NCI-H1436 treated with DMSO at 0.1 percent for 48 hours (cell line): ENCODE data around the gene C1QL2.

Experiments used
- DNase-seq: peaks from one replicate; lab custom pipeline; 2025; lab: John Stamatoyannopoulos, UW

Gene C1QL2

GRCh38 chr2:119179202-119179601 is 20.7 kb upstream of the C1QL2 start:
- no peak for DNase-seq

- DNase-seq = no peak
Measured at GRCh38 chr2:119178776-119179175, 20.2 kb upstream of the C1QL2 start.

- DNase-seq = no peak
Measured at GRCh38 chr2:119177838-119178190, 19.3 kb upstream of the C1QL2 start.

GRCh38 chr2:119177171-119177837 is 18.8 kb upstream of the C1QL2 start:
- DNase-seq = no peak

GRCh38 chr2:119175517-119175916 is 17.0 kb upstream of the C1QL2 start:
- DNase-seq = no peak

- no peak for DNase-seq
Measured at GRCh38 chr2:119174993-119175347, 16.4 kb upstream of the C1QL2 start.

- DNase-seq = no peak
Measured at GRCh38 chr2:119174216-119174992, 15.9 kb upstream of the C1QL2 start.

- no peak for DNase-seq
Measured at GRCh38 chr2:119173556-119174060, 15.1 kb upstream of the C1QL2 start.

GRCh38 chr2:119170504-119170903 is 12.0 kb upstream of the C1QL2 start:
- no peak for DNase-seq

GRCh38 chr2:119169717-119170116 is 11.2 kb upstream of the C1QL2 start:
- DNase-seq = no peak

- no peak for DNase-seq
Measured at GRCh38 chr2:119160361-119160990, 1.9 kb upstream of the C1QL2 start.

- DNase-seq = no peak
Measured at GRCh38 chr2:119157850-119158511, 570 bp downstream of the C1QL2 start.

GRCh38 chr2:119156891-119157773 is 1.4 kb downstream of the C1QL2 start:
- DNase-seq = no peak

GRCh38 chr2:119156105-119156890 is 2.3 kb downstream of the C1QL2 start:
- no peak for DNase-seq

GRCh38 chr2:119155633-119156032 is 2.9 kb downstream of the C1QL2 start:
- no peak for DNase-seq

GRCh38 chr2:119154076-119154475 is 4.5 kb downstream of the C1QL2 start:
- DNase-seq = no peak

- DNase-seq = no peak
Measured at GRCh38 chr2:119149611-119150010, 8.9 kb downstream of the C1QL2 start.

GRCh38 chr2:119147776-119148715 is 10.5 kb downstream of the C1QL2 start:
- no peak for DNase-seq

GRCh38 chr2:119144806-119145205 is 13.7 kb downstream of the C1QL2 start:
- no peak for DNase-seq

- DNase-seq = no peak
Measured at GRCh38 chr2:119142824-119143223, 15.7 kb downstream of the C1QL2 start.
